Neural progenitor cell (in vitro differentiated cells): Measurements from ENCODE around the gene PRKCE.

Source experiments
- CTCF ChIP-seq: fragments of 200-600 bp; sonication (generic); IDR thresholded peaks from 2 replicates; pipeline ENCODE4 v1.5.1; 2017; ENCODE audit warnings: antibody characterized with exemption, mild to moderate bottlenecking
- EZH2 ChIP-seq: fragments of 200-600 bp; sonication (generic); IDR thresholded peaks from 2 replicates; pipeline ENCODE4 v1.6.1; 2017; ENCODE audit warnings: antibody characterized with exemption, mild to moderate bottlenecking, moderate library complexity

DNA sequence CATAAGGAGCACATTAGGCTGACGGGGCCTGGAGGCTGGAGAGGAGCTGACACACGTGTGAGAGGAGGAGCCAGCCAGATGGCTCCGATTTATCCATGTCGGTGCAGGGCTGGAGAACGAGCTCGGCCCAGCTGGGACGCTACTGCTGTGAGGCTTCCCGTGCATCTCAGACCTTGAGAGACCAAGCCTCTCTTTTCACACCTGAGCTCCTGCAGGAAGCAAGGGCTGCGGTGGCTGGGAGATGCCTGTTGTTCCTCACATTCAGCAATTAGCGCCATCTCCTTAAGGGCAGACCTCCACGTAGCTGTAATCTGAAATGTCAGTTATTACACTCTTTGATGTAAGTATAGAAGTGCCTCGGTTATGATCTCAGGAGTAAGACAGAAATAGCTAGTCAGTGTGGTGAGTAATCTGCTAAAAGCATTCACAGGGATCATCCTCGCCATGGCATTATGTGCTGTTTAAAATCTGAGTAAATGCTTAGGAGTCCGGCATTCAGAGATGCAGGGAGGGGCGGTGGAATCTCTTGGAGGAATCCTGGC, 107.9 kb downstream of the PRKCE start:
- no peak for TF ChIP-seq CTCF
- TF ChIP-seq EZH2, result no peak
